Measurements from ENCODE around the gene GABRG3.
"Not testable (repeated sequence)": the region's sequence is repeated elsewhere in the genome, so short reads cannot be mapped to it uniquely, and the experiment has no call there.

GABRG3 gene

GRCh38 chr15:27339138-27339537 lies 368.2 kb downstream of the GABRG3 start:
- DNase-seq (ENCODE audit: low read depth in 3 of 3), result no peak

- DNase-seq (ENCODE audit: low read depth in 3 of 3), result no peak
Observed at GRCh38 chr15:27341780-27342343, 370.9 kb downstream of the GABRG3 start.

- no peak for DNase-seq (ENCODE audit: low read depth in 3 of 3)
Observed at GRCh38 chr15:27342991-27343390, 372.0 kb downstream of the GABRG3 start.

- DNase-seq (ENCODE audit: low read depth in 3 of 3), result no peak
Observed at GRCh38 chr15:27352136-27352535, 381.2 kb downstream of the GABRG3 start.

- no peak for DNase-seq (ENCODE audit: low read depth in 3 of 3)
Observed at GRCh38 chr15:27353856-27354255, 382.9 kb downstream of the GABRG3 start.

DNA sequence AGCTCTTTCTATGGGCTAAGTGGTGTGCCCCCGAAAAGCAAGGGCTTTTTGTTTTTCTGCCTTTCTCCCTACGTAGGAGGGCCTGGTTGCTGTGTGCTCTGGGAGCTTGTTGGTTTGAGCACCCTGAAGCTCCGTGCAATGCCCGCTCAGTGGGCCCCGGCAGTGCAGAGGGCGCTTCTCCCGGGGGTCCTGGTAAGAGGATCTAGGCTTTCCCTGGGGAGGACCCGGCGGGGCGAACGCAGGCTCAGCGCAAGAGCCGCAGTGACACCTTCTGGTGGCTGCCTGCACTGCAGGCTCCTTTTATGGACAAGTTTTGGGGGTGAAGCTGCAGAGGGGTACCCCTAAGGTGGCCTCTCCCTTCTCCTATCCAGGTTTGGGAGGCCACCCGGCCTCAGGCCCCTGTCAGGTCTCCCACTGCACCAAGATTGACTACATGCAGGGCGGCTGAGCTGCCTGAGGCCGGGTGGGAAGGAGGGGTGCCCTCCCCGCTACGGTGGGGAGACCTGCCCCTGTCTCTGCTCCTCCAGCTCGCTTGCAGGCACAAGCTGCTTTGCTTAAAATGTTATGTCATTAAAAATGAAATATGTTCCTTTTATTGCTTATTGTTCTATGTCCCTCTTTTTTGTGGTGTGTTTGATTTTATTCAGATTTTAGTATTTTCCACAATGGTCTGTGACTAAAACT lies 387.9 kb downstream of the GABRG3 start:
- DNase-seq (ENCODE audit: low read depth in 3 of 3), result no peak

DNA sequence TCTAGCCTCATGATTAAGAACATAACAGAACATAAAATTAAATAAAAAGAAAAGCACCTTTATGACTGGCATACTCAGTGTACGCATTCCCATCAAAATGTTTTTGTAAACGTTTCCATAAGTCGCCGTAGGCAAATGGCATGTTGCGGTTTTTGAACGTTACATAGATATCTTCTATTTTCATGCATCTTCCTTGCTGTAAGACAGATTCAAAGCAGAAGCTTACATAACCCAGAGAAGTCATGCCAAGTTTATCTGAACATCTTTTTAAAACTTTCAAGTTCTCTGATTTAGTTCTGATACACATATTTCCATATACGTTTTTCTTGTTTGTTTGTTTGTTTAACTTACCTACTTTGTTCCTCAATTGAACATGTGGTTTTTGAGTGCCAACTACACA lies 388.6 kb downstream of the GABRG3 start:
- no peak for DNase-seq (ENCODE audit: low read depth in 3 of 3)

GRCh38 chr15:27360316-27360715 lies 389.3 kb downstream of the GABRG3 start:
- no peak for DNase-seq (ENCODE audit: low read depth in 3 of 3)

DNA sequence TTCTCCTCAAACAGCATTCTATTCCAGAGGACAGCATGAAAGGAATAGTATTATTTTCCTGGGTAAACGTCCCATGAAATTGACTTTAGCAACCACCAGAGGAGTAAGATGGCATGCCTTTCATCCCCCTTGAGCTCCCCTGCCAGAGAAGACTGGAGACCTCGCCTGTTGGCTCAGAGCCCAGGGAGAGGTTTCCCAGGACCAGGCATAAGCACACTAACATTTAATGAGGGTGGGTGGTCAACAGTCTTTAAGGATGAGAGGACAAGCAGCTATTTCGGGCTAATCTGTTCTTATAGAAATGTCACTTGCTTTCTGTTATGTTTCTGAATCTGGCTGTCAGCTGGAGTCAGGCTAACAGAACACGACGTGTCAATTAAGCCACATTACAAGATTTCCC lies 390.5 kb downstream of the GABRG3 start:
- DNase-seq (ENCODE audit: low read depth in 3 of 3), result no peak

- DNase-seq (ENCODE audit: low read depth in 3 of 3), result no peak
Observed at GRCh38 chr15:27365456-27365855, 394.5 kb downstream of the GABRG3 start.

DNA sequence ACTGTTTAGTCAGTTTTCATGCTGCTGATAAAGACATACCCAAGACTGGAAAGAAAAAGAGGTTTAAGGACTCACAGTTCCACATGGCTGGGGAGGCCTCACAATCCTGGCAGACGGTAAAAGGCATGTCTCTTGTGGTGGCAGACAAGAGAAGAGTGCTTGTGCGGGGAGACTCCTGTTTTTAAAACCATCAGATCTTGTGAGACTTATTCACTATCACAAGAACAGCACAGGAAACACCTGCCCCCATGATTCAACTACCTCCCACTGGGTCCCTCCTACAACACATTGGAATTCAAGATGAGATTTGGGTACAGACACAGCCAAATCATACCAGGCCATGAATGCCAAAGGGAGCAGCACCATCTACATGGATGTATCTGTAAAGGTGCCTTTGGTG lies 406.4 kb downstream of the GABRG3 start:
- not testable (repeated sequence) for DNase-seq (ENCODE audit: low read depth in 3 of 3)

GRCh38 chr15:27382361-27383025 lies 411.5 kb downstream of the GABRG3 start:
- DNase-seq (ENCODE audit: low read depth in 3 of 3), result no peak

DNA sequence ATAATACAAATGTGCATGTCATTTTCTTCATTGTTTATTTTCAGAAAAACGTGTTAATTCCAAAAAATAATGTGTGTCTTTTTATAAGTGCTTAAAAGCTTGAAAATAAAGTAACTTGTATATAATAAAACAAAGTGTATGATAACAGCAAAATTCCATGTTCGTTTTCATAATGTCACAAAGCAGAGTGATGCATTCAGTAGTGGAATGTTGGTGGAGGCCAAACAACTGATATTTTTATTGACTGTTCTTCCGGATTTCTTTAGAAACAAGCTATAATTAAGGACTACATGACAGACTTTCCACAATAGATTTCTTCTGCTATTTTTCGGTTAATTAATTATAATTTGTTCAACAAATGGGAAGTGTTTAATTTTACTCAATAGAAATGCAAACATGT lies 412.7 kb downstream of the GABRG3 start:
- no peak for DNase-seq (ENCODE audit: low read depth in 3 of 3)

- no peak for DNase-seq (ENCODE audit: low read depth in 3 of 3)
Observed at GRCh38 chr15:27392163-27392562, 421.2 kb downstream of the GABRG3 start.

DNA sequence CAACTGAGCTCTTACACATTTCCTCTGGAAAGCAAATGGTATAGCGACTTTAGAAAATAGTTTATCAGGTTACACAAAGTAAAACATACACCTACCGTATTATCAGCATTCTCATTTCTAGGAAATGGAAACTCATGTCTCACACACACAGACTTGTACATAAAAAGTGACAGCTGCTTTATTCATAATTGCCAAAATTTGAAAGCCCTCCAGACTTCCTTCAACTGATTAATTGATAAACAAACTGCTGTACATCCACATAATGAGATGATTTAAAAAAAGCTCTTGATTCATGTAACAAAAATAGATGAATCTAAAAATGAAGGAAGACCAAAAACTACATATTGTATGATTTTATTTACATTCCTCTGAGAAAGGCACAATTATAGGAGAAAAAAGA lies 425.5 kb downstream of the GABRG3 start:
- no peak for DNase-seq (ENCODE audit: low read depth in 3 of 3)

DNA sequence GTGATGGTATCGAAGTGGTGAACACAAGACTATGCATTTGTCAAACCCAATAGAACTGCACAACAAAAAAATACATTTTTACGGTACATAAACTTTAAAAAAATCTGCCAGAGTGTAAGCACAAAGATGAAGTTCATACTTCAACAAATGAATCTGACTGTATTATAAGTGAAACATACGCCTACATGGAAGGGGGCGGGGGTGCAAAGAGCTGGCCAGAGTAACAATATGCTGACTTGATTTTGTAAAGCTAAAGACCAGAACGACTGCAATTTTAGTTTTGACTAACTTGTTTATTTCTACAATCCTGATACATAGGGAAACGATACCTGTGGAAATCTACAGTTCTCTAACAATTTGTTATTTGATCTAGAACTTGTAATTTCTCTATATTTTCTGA lies 426.0 kb downstream of the GABRG3 start:
- DNase-seq (ENCODE audit: low read depth in 3 of 3), result no peak

GRCh38 chr15:27398631-27399161 lies 427.7 kb downstream of the GABRG3 start:
- DNase-seq (ENCODE audit: low read depth in 3 of 3), result no peak

DNA sequence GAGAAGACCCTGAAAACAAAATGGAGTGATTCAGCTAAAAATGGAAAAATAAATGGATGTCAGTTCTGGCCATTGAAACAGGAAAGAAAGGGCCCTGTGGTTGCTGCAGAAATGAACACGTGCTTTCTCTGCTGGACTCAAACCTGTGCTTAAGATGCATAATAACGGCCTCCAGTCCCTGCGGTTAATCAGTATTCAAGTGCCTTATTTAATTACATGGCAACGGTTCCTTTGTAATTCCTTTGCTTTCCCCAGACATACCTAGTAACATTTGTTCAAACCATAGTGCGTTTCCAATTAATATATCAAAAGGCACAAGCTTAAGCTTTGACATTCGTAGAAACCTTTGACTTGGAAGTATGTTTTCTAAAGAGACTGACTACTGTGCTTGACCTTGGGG lies 428.3 kb downstream of the GABRG3 start:
- no peak for DNase-seq (ENCODE audit: low read depth in 3 of 3)

- DNase-seq (ENCODE audit: low read depth in 3 of 3), result no peak
Observed at GRCh38 chr15:27401471-27401870, 430.5 kb downstream of the GABRG3 start.

DNA sequence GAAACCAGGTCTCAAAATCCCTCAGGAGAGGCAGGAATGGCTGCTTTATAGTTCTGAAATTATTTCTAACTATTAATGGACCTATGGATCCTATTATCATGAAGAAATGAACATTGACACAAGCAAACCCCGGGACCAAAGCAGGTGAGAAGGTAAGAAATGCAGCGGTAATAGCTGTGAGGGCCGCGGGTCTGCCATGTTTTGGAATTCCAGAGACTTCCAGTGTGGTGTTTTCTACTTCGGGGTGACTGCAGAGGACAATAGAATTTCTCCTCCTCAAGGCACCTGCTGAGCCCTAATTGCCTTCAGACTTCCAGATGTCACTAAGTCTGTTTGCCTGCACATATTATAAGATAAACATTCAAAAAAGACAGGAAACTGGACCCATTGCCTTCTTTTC lies 437.4 kb downstream of the GABRG3 start:
- no peak for DNase-seq (ENCODE audit: low read depth in 3 of 3)

DNA sequence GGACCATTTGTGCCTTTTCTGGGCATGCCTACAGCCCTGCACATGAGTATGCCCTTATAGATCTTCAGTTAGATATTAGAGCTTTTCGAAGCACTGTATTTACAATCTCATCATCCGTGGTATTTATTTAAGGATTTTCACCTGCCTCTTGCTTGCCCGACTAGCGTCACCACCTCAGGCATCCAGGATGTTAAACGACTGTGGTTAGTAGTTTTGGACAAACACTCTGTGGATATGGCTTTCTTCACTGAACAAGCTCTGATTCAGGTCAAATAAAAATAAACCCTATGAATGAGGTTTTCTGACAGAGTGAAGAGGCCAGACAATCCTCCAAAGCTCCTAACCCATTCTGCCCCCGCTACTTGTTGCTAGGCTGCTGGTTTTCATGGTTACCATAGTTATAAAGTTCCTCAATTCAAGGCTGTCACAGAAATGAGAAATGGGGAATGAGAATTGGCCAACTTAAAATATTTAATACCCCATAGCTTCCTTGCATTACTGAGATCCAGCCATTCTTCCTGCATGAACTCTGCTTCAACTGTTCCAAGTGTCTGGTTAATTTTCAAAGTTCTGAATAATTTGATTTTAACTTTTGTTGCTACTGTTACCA lies 440.1 kb downstream of the GABRG3 start:
- DNase-seq (ENCODE audit: low read depth in 3 of 3), result no peak

DNA sequence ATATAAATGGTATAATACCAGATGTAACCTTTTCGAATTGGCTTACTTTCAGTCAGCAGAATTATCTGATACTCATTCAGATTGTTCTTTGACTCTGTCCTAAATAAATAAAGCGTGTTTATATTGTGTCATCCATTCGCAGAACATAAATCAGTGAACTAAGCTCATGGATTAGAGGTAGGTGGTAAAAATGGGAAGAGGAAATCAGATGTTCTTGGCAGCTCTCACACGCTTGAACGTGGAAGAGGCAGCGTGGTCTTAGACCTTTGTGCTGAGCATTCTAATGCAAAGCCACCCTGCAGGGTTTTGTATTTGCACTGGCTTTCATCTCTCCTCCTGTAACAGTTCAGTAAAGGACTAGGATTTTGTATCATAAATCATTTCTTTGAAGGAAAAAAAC lies 441.4 kb downstream of the GABRG3 start:
- no peak for DNase-seq (ENCODE audit: low read depth in 3 of 3)

Measured in stimulated activated CD4-positive, alpha-beta T cell treated with anti-CD3 and anti-CD28 coated beads, TNF-alpha, amount 100 ng/mL, for 48 hours (primary cell).